ENCODE measurements around the gene SLC38A11. TPM values are rescaled to one million over a fixed set of nuclear protein-coding genes. Genes with fewer than 3 reads are reported as not detected.

SLC38A11 gene
- total RNA-seq, 2 experiments from 2014 or later: not detected

GRCh38 chr2:164890544-164890943 is 64.8 kb downstream of the SLC38A11 start:
- Histone ChIP-seq H3K36me3 (ENCODE audit: insufficient read depth, low read length) (no peaks in the 10 kb centered on the region), H3K9me3 (ENCODE audit: low read length) (no peaks in the 10 kb centered on the region), H3K79me2 (ENCODE audit: insufficient read depth, low read depth, low read length) (no peaks in the 10 kb centered on the region), H3K27ac (ENCODE audit: low read depth, low read length, poor library complexity, severe bottlenecking) (no peak overlapping the region), H3K4me1 (ENCODE audit: insufficient read depth, low read length, poor library complexity, severe bottlenecking) (no peaks in the 10 kb centered on the region), H3K9me2 (ENCODE audit: insufficient read depth, low read length) (no peaks in the 10 kb centered on the region), H3K4me3 (ENCODE audit: low read depth, low read length, poor library complexity, severe bottlenecking) (no peak overlapping the region), H2AFZ (ENCODE audit: low read length) (no peak overlapping the region), H4K20me1 (ENCODE audit: insufficient read depth, low read length) (no peaks in the 10 kb centered on the region), H3K4me2 (ENCODE audit: low read length) (no peak overlapping the region)
- BruUV-seq (replicated peaks): no TSS peak
- TF ChIP-seq EZH2phosphoT487 (IDR thresholded peaks at IDR 0.05; ENCODE audit: borderline replicate concordance, low read depth, low read length) (no peak), CTCF (conservative IDR thresholded peaks at IDR 0.05; ENCODE audit: low read length) (no peak)
- CTCF ChIA-PET (ENCODE audit: unreplicated experiment): no interaction called here
- POLR2A ChIA-PET: interaction anchor here (0.5 to 5.9 kb wide), 6 partner anchors 9 to 128 kb away, joined by 3 to 49 read pairs (median 4); no protein-coding TSS in a partner anchor
- intact Hi-C loops (cut with micrococcal nuclease; ENCODE audit: unreplicated experiment): no loop called here
- DNase-seq (ENCODE audit: low spot score): no peak

GRCh38 chr2:164888592-164888991 is 66.7 kb downstream of the SLC38A11 start:
- no peak overlapping the region for H3K4me3 ChIP-seq (ENCODE audit: low read depth, low read length, poor library complexity, severe bottlenecking)
- CTCF ChIA-PET (ENCODE audit: unreplicated experiment): no interaction called here
- no peaks in the 10 kb centered on the region for H3K9me3 ChIP-seq (ENCODE audit: low read length)
- no peaks in the 10 kb centered on the region for H3K79me2 ChIP-seq (ENCODE audit: insufficient read depth, low read depth, low read length)
- no peak for TF ChIP-seq CTCF (conservative IDR thresholded peaks at IDR 0.05; ENCODE audit: low read length)
- TF ChIP-seq EZH2phosphoT487 (IDR thresholded peaks at IDR 0.05; ENCODE audit: borderline replicate concordance, low read depth, low read length): no peak
- H3K4me1 ChIP-seq (ENCODE audit: insufficient read depth, low read length, poor library complexity, severe bottlenecking): no peaks in the 10 kb centered on the region
- POLR2A ChIA-PET: interaction anchor here (0.8 to 5.9 kb wide), 4 partner anchors 9 to 190 kb away, joined by 3 to 49 read pairs (median 4); no protein-coding TSS in a partner anchor
- H3K36me3 ChIP-seq (ENCODE audit: insufficient read depth, low read length): no peaks in the 10 kb centered on the region
- intact Hi-C loops (cut with micrococcal nuclease; ENCODE audit: unreplicated experiment): no loop called here
- no peaks in the 10 kb centered on the region for H3K9me2 ChIP-seq (ENCODE audit: insufficient read depth, low read length)
- no peak overlapping the region for H2AFZ ChIP-seq (ENCODE audit: low read length)
- H3K4me2 ChIP-seq (ENCODE audit: low read length): no peak overlapping the region
- no peak for DNase-seq (ENCODE audit: low spot score)
- no peaks in the 10 kb centered on the region for H4K20me1 ChIP-seq (ENCODE audit: insufficient read depth, low read length)
- H3K27ac ChIP-seq (ENCODE audit: low read depth, low read length, poor library complexity, severe bottlenecking): no peak overlapping the region
- no TSS peak for BruUV-seq (replicated peaks)

- Histone ChIP-seq H3K27ac (ENCODE audit: low read depth, low read length, poor library complexity, severe bottlenecking) (no peak overlapping the region), H2AFZ (ENCODE audit: low read length) (no peak overlapping the region), H3K9me2 (ENCODE audit: insufficient read depth, low read length) (no peaks in the 10 kb centered on the region), H3K4me3 (ENCODE audit: low read depth, low read length, poor library complexity, severe bottlenecking) (no peak overlapping the region), H3K4me1 (ENCODE audit: insufficient read depth, low read length, poor library complexity, severe bottlenecking) (no peaks in the 10 kb centered on the region), H3K36me3 (ENCODE audit: insufficient read depth, low read length) (no peaks in the 10 kb centered on the region), H3K9me3 (ENCODE audit: low read length) (no peaks in the 10 kb centered on the region), H3K4me2 (ENCODE audit: low read length) (no peak overlapping the region), H4K20me1 (ENCODE audit: insufficient read depth, low read length) (no peaks in the 10 kb centered on the region), H3K79me2 (ENCODE audit: insufficient read depth, low read depth, low read length) (no peaks in the 10 kb centered on the region)
- no peak for TF ChIP-seq EZH2phosphoT487 (IDR thresholded peaks at IDR 0.05; ENCODE audit: borderline replicate concordance, low read depth, low read length)
- TF ChIP-seq CTCF (conservative IDR thresholded peaks at IDR 0.05; ENCODE audit: low read length): no peak
- no TSS peak for BruUV-seq (replicated peaks)
- ChIA-PET CTCF (ENCODE audit: unreplicated experiment) (no interaction called here), POLR2A (interaction anchor here (0.9 kb wide), 1 partner anchor 10 kb away, joined by 5 read pairs; no protein-coding TSS in a partner anchor)
- no peak for DNase-seq (ENCODE audit: low spot score)
- intact Hi-C loops (cut with micrococcal nuclease; ENCODE audit: unreplicated experiment): no loop called here
These were observed 67.7 kb downstream of the SLC38A11 start for GRCh38 chr2:164887434-164888144.

Data from OCI-LY7 (cell line).